GM23248 (cell line): ENCODE data around the gene MAPK8IP3. TPM values are rescaled to one million over a fixed set of nuclear protein-coding genes. Genes with fewer than 3 reads are reported as not detected.
A peak's percentile ranks its signal among the peaks of the same experiment; 100 is the strongest.

Experiments used
- DNase-seq: peaks from one replicate; pipeline ENCODE4 v3.0.0-alpha.2; 2015
- H2AFZ ChIP-seq: fragments of 200-600 bp; sonication (generic); 2 replicates; pipeline ENCODE4 v1.6.1; 2016; ENCODE audit warnings: antibody characterized with exemption
- H3F3A ChIP-seq: fragments of 200-600 bp; sonication (generic); 2 replicates; pipeline ENCODE4 v1.6.1; 2016; ENCODE audit warnings: mild to moderate bottlenecking, antibody characterized with exemption, mixed run types; ENCODE audit not compliant: insufficient read depth
- H3K27ac ChIP-seq: fragments of 200-600 bp; sonication (generic); 2 replicates; pipeline ENCODE4 v1.5.1; 2016; ENCODE audit warnings: mild to moderate bottlenecking
- H3K27me3 ChIP-seq: fragments of 200-600 bp; sonication (generic); replicated peaks from 2 replicates; pipeline ENCODE4 v1.6.1; 2016; ENCODE audit warnings: mild to moderate bottlenecking; ENCODE audit not compliant: insufficient read depth
- H3K36me3 ChIP-seq: fragments of 200-600 bp; sonication (generic); 2 replicates; pipeline ENCODE4 v1.6.1; 2016; ENCODE audit warnings: low read depth, mild to moderate bottlenecking
- H3K4me1 ChIP-seq: fragments of 200-600 bp; sonication (generic); 2 replicates; pipeline ENCODE4 v1.6.1; 2016; ENCODE audit warnings: mild to moderate bottlenecking; ENCODE audit not compliant: insufficient read depth
- H3K4me2 ChIP-seq: fragments of 200-600 bp; sonication (generic); one replicate; pipeline ENCODE4 v1.6.1; 2016; ENCODE audit warnings: mild to moderate bottlenecking; ENCODE audit not compliant: unreplicated experiment
- H3K4me3 ChIP-seq: fragments of 200-600 bp; sonication (generic); 2 replicates; pipeline ENCODE4 v1.5.1; 2016; ENCODE audit warnings: mild to moderate bottlenecking
- H3K79me2 ChIP-seq: fragments of 200-600 bp; sonication (generic); 2 replicates; pipeline ENCODE4 v1.6.1; 2016; ENCODE audit warnings: mild to moderate bottlenecking; ENCODE audit not compliant: insufficient read depth
- H3K9ac ChIP-seq: fragments of 200-600 bp; sonication (generic); 2 replicates; pipeline ENCODE4 v1.6.1; 2016; ENCODE audit warnings: mild to moderate bottlenecking
- H3K9me2 ChIP-seq: fragments of 200-600 bp; sonication (generic); 2 replicates; pipeline ENCODE4 v1.6.1; 2016; ENCODE audit warnings: mixed run types, mild to moderate bottlenecking, moderate library complexity; ENCODE audit not compliant: insufficient read depth
- H3K9me3 ChIP-seq: fragments of 200-600 bp; sonication (generic); one replicate; pipeline ENCODE4 v1.6.1; 2017; ENCODE audit warnings: low read depth
- H4K20me1 ChIP-seq: fragments of 200-600 bp; sonication (generic); 2 replicates; pipeline ENCODE4 v1.6.0; 2016; ENCODE audit not compliant: insufficient read depth
- EZH2 ChIP-seq: fragments of 200-600 bp; sonication (generic); IDR thresholded peaks from 2 replicates; pipeline ENCODE4 v1.6.1; 2018; ENCODE audit warnings: antibody characterized with exemption, mild to moderate bottlenecking; ENCODE audit not compliant: insufficient read depth, poor library complexity, severe bottlenecking
- EZH2phosphoT487 ChIP-seq: fragments of 200-600 bp; sonication (generic); IDR thresholded peaks from 2 replicates; pipeline ENCODE4 v1.6.1; 2018; ENCODE audit warnings: antibody characterized with exemption, moderate library complexity, mild to moderate bottlenecking, low read depth; ENCODE audit not compliant: insufficient read depth
- WGBS, 2 experiments: methylation state at CpG; one replicate each; pipeline ENCODE4 v1.1.6; 2015 to 2017; ENCODE audit warnings: low lambda C conversion rate in 2 of 2, low coverage in 1 of 2; ENCODE audit errors: missing lambda C conversion rate in 2 of 2; 5-methylcytosine and 5-hydroxymethylcytosine counted together
- in situ Hi-C: fragments of 300-500 bp; cut with MboI; formaldehyde crosslinking; loops from 2 replicates; pipeline ENCODE4 v1.15.0; 2020
- polyA plus RNA-seq: library from polyadenylated mRNA; unstranded; fragments of >200 nt; fragmentation: Nextera tagmentation; extraction: Ambion mirVana; gene quantifications from 2 replicates; pipeline ENCODE4 v1.2.1, GENCODE V29; 2016
- total RNA-seq: library from RNA; depleted of rRNA; stranded (reverse); fragments of >200 nt; shearing (Covaris generic); gene quantifications from 2 replicates; pipeline ENCODE4 v1.2.3, GENCODE V29; 2014

Gene MAPK8IP3
- total and polyA plus RNA-seq, 2 experiments from 2014 or later = 10.0 to 28.3 TPM

- no peaks in the 10 kb centered on the region; the same call in 1 of the 2 replicates for H3K36me3 ChIP-seq
- in situ Hi-C loops = no loop called here
- 32 to 33% methylated on average over 17 of the region's 17 CpGs for WGBS, 2 experiments
- peak overlapping the region; percentile 14 for H3K4me2 ChIP-seq
- H2AFZ ChIP-seq = no peak overlapping the region
- H3K9me3 ChIP-seq = no peaks in the 10 kb centered on the region
- H3K9ac ChIP-seq = no peak overlapping the region
- H3K27ac ChIP-seq = no peak overlapping the region
- peak; percentile 80 for DNase-seq
- peaks cover 7% of the 10 kb centered on the region for H3F3A ChIP-seq
- H3K27me3 ChIP-seq = no peaks in the 10 kb centered on the region
- no peak overlapping the region for H3K4me3 ChIP-seq
- TF ChIP-seq EZH2 (no peak), EZH2phosphoT487 (no peak)
- no peaks in the 10 kb centered on the region for H3K9me2 ChIP-seq
- H4K20me1 ChIP-seq = no peaks in the 10 kb centered on the region
- no peaks in the 10 kb centered on the region for H3K79me2 ChIP-seq
- H3K4me1 ChIP-seq = no peaks in the 10 kb centered on the region
Measured at GRCh38 chr16:1812732-1813163, 106.8 kb downstream of the MAPK8IP3 start.

GRCh38 chr16:1815461-1815860 is 109.5 kb downstream of the MAPK8IP3 start:
- Histone ChIP-seq H3K4me2 (no peak overlapping the region), H3K4me1 (no peaks in the 10 kb centered on the region), H2AFZ (no peak overlapping the region), H3K27me3 (no peaks in the 10 kb centered on the region), H3K9me2 (no peaks in the 10 kb centered on the region), H3F3A (peaks cover 7% of the 10 kb centered on the region), H4K20me1 (no peaks in the 10 kb centered on the region), H3K9ac (no peak overlapping the region), H3K79me2 (no peaks in the 10 kb centered on the region), H3K36me3 (no peaks in the 10 kb centered on the region; the same call in 1 of the 2 replicates), H3K27ac (no peak overlapping the region), H3K9me3 (no peaks in the 10 kb centered on the region), H3K4me3 (no peak overlapping the region)
- DNase-seq = no peak
- in situ Hi-C loops = no loop called here
- no peak for TF ChIP-seq EZH2
- TF ChIP-seq EZH2phosphoT487 = no peak
- WGBS, 2 experiments = 89 to 90% methylated on average over 11 of the region's 11 CpGs

GRCh38 chr16:1816396-1817275 is 110.6 kb downstream of the MAPK8IP3 start:
- H3K36me3 ChIP-seq = no peaks in the 10 kb centered on the region; the same call in 1 of the 2 replicates
- TF ChIP-seq EZH2phosphoT487 (no peak), EZH2 (no peak)
- no peaks in the 10 kb centered on the region for H3K79me2 ChIP-seq
- no peak for DNase-seq
- no peaks in the 10 kb centered on the region for H3K9me3 ChIP-seq
- WGBS, 2 experiments = 91 to 92% methylated on average over 35 to 40 of the region's 40 CpGs
- no peak overlapping the region for H3K27ac ChIP-seq
- no peak overlapping the region for H3K9ac ChIP-seq
- in situ Hi-C loops = no loop called here
- H3K27me3 ChIP-seq = no peaks in the 10 kb centered on the region
- H2AFZ ChIP-seq = no peak overlapping the region
- H4K20me1 ChIP-seq = no peaks in the 10 kb centered on the region
- H3K4me3 ChIP-seq = no peak overlapping the region
- no peaks in the 10 kb centered on the region for H3K4me1 ChIP-seq
- no peak overlapping the region for H3K4me2 ChIP-seq
- H3K9me2 ChIP-seq = no peaks in the 10 kb centered on the region
- peaks cover 7% of the 10 kb centered on the region for H3F3A ChIP-seq

- TF ChIP-seq EZH2 (no peak), EZH2phosphoT487 (no peak)
- H3F3A ChIP-seq = peaks cover 7% of the 10 kb centered on the region
- DNase-seq = no peak
- H3K9me3 ChIP-seq = no peaks in the 10 kb centered on the region
- H3K9ac ChIP-seq = no peak overlapping the region
- H3K4me1 ChIP-seq = no peaks in the 10 kb centered on the region
- no peaks in the 10 kb centered on the region for H3K27me3 ChIP-seq
- H2AFZ ChIP-seq = no peak overlapping the region
- no peak overlapping the region for H3K4me2 ChIP-seq
- no peaks in the 10 kb centered on the region for H4K20me1 ChIP-seq
- no peaks in the 10 kb centered on the region for H3K9me2 ChIP-seq
- no peaks in the 10 kb centered on the region for H3K79me2 ChIP-seq
- WGBS, 2 experiments = 79 to 88% methylated on average over 9 of the region's 9 CpGs
- H3K4me3 ChIP-seq = no peak overlapping the region
- in situ Hi-C loops = no loop called here
- no peaks in the 10 kb centered on the region; the same call in 1 of the 2 replicates for H3K36me3 ChIP-seq
- no peak overlapping the region for H3K27ac ChIP-seq
Measured at GRCh38 chr16:1817276-1817589, 111.2 kb downstream of the MAPK8IP3 start.
